Mesendoderm (in vitro differentiated cells): Measurements from ENCODE around the gene MAP4K1.
A peak's percentile ranks its signal among the peaks of the same experiment; 100 is the strongest.

Source experiments
- DNase-seq: peaks from one replicate; pipeline ENCODE4 v3.0.0; 2013
- H2AK5ac ChIP-seq: 2 replicates; pipeline ENCODE4 v1.6.1; 2013; ENCODE audit warnings: low read length, inconsistent platforms
- H2BK120ac ChIP-seq: 2 replicates; pipeline ENCODE4 v1.6.1; 2013; ENCODE audit warnings: low read depth, mild to moderate bottlenecking, low read length, moderate library complexity, mixed read lengths
- H2BK15ac ChIP-seq: replicated peaks from 2 replicates; pipeline ENCODE4 v1.6.1; 2013; ENCODE audit warnings: low read depth, mild to moderate bottlenecking, moderate library complexity
- H2BK5ac ChIP-seq: 2 replicates; pipeline ENCODE4 v1.6.1; 2013; ENCODE audit warnings: low read length, inconsistent platforms
- H3K18ac ChIP-seq: 2 replicates; pipeline ENCODE4 v1.6.1; 2013; ENCODE audit warnings: mild to moderate bottlenecking, low read length, mixed read lengths
- H3K23ac ChIP-seq: one replicate; pipeline ENCODE4 v1.6.1; 2013; ENCODE audit warnings: low read length
- H3K27ac ChIP-seq: 2 replicates; pipeline ENCODE4 v1.5.1; 2013; ENCODE audit warnings: low read depth, mild to moderate bottlenecking, inconsistent platforms, low read length, moderate library complexity
- H3K27me3 ChIP-seq: 2 replicates; pipeline ENCODE4 v1.6.1; 2013; ENCODE audit warnings: low read length, control low read depth, mild to moderate bottlenecking, inconsistent platforms; ENCODE audit not compliant: insufficient read depth, poor library complexity
- H3K36me3 ChIP-seq: 2 replicates; pipeline ENCODE4 v1.6.1; 2013; ENCODE audit warnings: low read length, inconsistent platforms; ENCODE audit not compliant: control insufficient read depth, insufficient read depth
- H3K4ac ChIP-seq: one replicate; pipeline ENCODE4 v1.6.1; 2013; ENCODE audit warnings: low read depth, mild to moderate bottlenecking, low read length, moderate library complexity
- H3K4me1 ChIP-seq: 2 replicates; pipeline ENCODE4 v1.6.1; 2013; ENCODE audit warnings: low read depth, low read length, inconsistent platforms; ENCODE audit not compliant: control insufficient read depth
- H3K4me2 ChIP-seq: 2 replicates; pipeline ENCODE4 v1.6.1; 2013; ENCODE audit warnings: low read length
- H3K4me3 ChIP-seq: 2 replicates; pipeline ENCODE4 v1.5.1; 2013; ENCODE audit warnings: mild to moderate bottlenecking, low read length
- H3K56ac ChIP-seq: one replicate; pipeline ENCODE4 v1.6.1; 2013; ENCODE audit warnings: low read length
- H3K79me1 ChIP-seq: 2 replicates; pipeline ENCODE4 v1.6.1; 2013; ENCODE audit warnings: low read length, inconsistent platforms
- H3K79me2 ChIP-seq: 2 replicates; pipeline ENCODE4 v1.6.1; 2013; ENCODE audit warnings: mild to moderate bottlenecking, low read length; ENCODE audit not compliant: control insufficient read depth, insufficient read depth
- H3K9ac ChIP-seq: 2 replicates; pipeline ENCODE4 v1.6.1; 2013; ENCODE audit warnings: low read length, inconsistent platforms
- H4K5ac ChIP-seq: one replicate; pipeline ENCODE4 v1.6.1; 2013; ENCODE audit warnings: low read length
- H4K8ac ChIP-seq: one replicate; pipeline ENCODE4 v1.6.1; 2013; ENCODE audit warnings: low read depth, mild to moderate bottlenecking, control low read depth, low read length, moderate library complexity
- WGBS: extraction: QIAGEN DNeasy Blood & Tissue Kit; methylation state at CpG from one replicate; pipeline ENCODE4 v1.1.7; 2013; ENCODE audit warnings: low lambda C conversion rate, missing lambda C conversion rate; ENCODE audit not compliant: insufficient coverage; ENCODE audit errors: extremely low coverage; 5-methylcytosine and 5-hydroxymethylcytosine counted together

Gene MAP4K1

GRCh38 chr19:38661136-38661535 lies 43.4 kb upstream of the MAP4K1 start:
- Histone ChIP-seq H3K56ac (no peak overlapping the region), H3K27me3 (no peaks in the 10 kb centered on the region), H2BK120ac (no peak overlapping the region), H3K9ac (no peak overlapping the region), H3K4me2 (no peak overlapping the region), H2BK15ac (no peak overlapping the region), H4K5ac (no peak overlapping the region), H2BK5ac (no peak overlapping the region), H3K4ac (no peak overlapping the region), H4K8ac (no peak overlapping the region), H2AK5ac (no peak overlapping the region), H3K79me2 (peaks cover 86% of the 10 kb centered on the region), H3K4me1 (peaks cover 37% of the 10 kb centered on the region), H3K36me3 (no peaks in the 10 kb centered on the region), H3K18ac (no peak overlapping the region), H3K4me3 (no peak overlapping the region), H3K27ac (no peak overlapping the region), H3K79me1 (peaks cover 10% of the 10 kb centered on the region), H3K23ac (no peak overlapping the region)
- DNase-seq = no peak
- no CpG with 5 or more reads among the region's 7 CpGs for whole genome bisulfite sequencing

- peaks cover 10% of the 10 kb centered on the region for H3K79me1 ChIP-seq
- H2BK15ac ChIP-seq = no peak overlapping the region
- DNase-seq = no peak
- H3K4me3 ChIP-seq = no peak overlapping the region
- no CpG with 5 or more reads among the region's 9 CpGs for WGBS
- no peak overlapping the region for H3K9ac ChIP-seq
- H3K4me2 ChIP-seq = no peak overlapping the region
- no peak overlapping the region for H4K8ac ChIP-seq
- H2BK5ac ChIP-seq = no peak overlapping the region
- no peak overlapping the region for H2AK5ac ChIP-seq
- no peak overlapping the region for H3K27ac ChIP-seq
- H4K5ac ChIP-seq = no peak overlapping the region
- no peak overlapping the region for H3K4ac ChIP-seq
- peaks cover 90% of the 10 kb centered on the region for H3K79me2 ChIP-seq
- no peaks in the 10 kb centered on the region for H3K36me3 ChIP-seq
- no peak overlapping the region for H3K18ac ChIP-seq
- H2BK120ac ChIP-seq = no peak overlapping the region
- no peak overlapping the region for H3K56ac ChIP-seq
- no peak overlapping the region for H3K23ac ChIP-seq
- H3K27me3 ChIP-seq = no peaks in the 10 kb centered on the region
- peaks cover 35% of the 10 kb centered on the region for H3K4me1 ChIP-seq
These were observed 43.0 kb upstream of the MAP4K1 start for GRCh38 chr19:38660724-38661123.

- Histone ChIP-seq H4K8ac (no peak overlapping the region), H3K18ac (no peak overlapping the region), H3K4me2 (no peak overlapping the region), H3K36me3 (no peaks in the 10 kb centered on the region), H2BK15ac (no peak overlapping the region), H3K79me2 (peaks cover 94% of the 10 kb centered on the region), H3K4me3 (no peak overlapping the region), H2BK120ac (no peak overlapping the region), H2BK5ac (no peak overlapping the region), H2AK5ac (no peak overlapping the region), H3K23ac (no peak overlapping the region), H3K4me1 (peaks cover 27% of the 10 kb centered on the region), H3K56ac (peak overlapping the region; percentile 22), H4K5ac (no peak overlapping the region), H3K27ac (no peak overlapping the region), H3K79me1 (peaks cover 10% of the 10 kb centered on the region), H3K27me3 (no peaks in the 10 kb centered on the region), H3K9ac (peak overlapping the region; percentile 25), H3K4ac (peak overlapping the region; percentile 49)
- WGBS = no CpG with 5 or more reads among the region's 15 CpGs
- DNase-seq = peak; percentile 78
These were observed 40.9 kb upstream of the MAP4K1 start for GRCh38 chr19:38658462-38659306.

- WGBS = no CpG with 5 or more reads among the region's 8 CpGs
These were observed 40.0 kb upstream of the MAP4K1 start for GRCh38 chr19:38657633-38658222.

GRCh38 chr19:38656171-38656981 lies 38.6 kb upstream of the MAP4K1 start:
- no peaks in the 10 kb centered on the region for H3K36me3 ChIP-seq
- H3K9ac ChIP-seq = no peak overlapping the region
- no peak overlapping the region for H3K23ac ChIP-seq
- no peak overlapping the region for H3K4me2 ChIP-seq
- no peak overlapping the region for H3K27ac ChIP-seq
- DNase-seq = no peak
- H3K79me2 ChIP-seq = peaks cover 96% of the 10 kb centered on the region
- no peak overlapping the region for H2BK5ac ChIP-seq
- H3K18ac ChIP-seq = no peak overlapping the region
- H3K4me1 ChIP-seq = peaks cover 26% of the 10 kb centered on the region
- no peak overlapping the region for H2BK120ac ChIP-seq
- H3K4me3 ChIP-seq = no peak overlapping the region
- H3K4ac ChIP-seq = no peak overlapping the region
- H2BK15ac ChIP-seq = no peak overlapping the region
- H4K5ac ChIP-seq = no peak overlapping the region
- no peaks in the 10 kb centered on the region for H3K27me3 ChIP-seq
- WGBS = no CpG with 5 or more reads among the region's 7 CpGs
- H2AK5ac ChIP-seq = no peak overlapping the region
- H3K56ac ChIP-seq = peak overlapping the region; percentile 30
- H4K8ac ChIP-seq = no peak overlapping the region
- H3K79me1 ChIP-seq = peaks cover 6% of the 10 kb centered on the region

More at GRCh38 chr19:38657633-38658222, 40.0 kb upstream of the MAP4K1 start:
- Histone ChIP-seq H3K36me3 (no peaks in the 10 kb centered on the region), H3K18ac (peak overlapping the region; percentile 33), H4K8ac (no peak overlapping the region), H3K4me3 (no peak overlapping the region), H3K27ac (peak overlapping the region; percentile 40), H3K23ac (no peak overlapping the region), H3K4me2 (no peak overlapping the region), H3K4ac (no peak overlapping the region), H3K4me1 (peaks cover 22% of the 10 kb centered on the region), H3K56ac (peak overlapping the region; percentile 61), H3K9ac (peak overlapping the region; percentile 47), H2BK5ac (peak overlapping the region; percentile 63), H3K79me1 (peaks cover 6% of the 10 kb centered on the region), H3K79me2 (peaks cover 93% of the 10 kb centered on the region), H2BK15ac (no peak overlapping the region), H2AK5ac (no peak overlapping the region), H3K27me3 (no peaks in the 10 kb centered on the region), H2BK120ac (no peak overlapping the region), H4K5ac (no peak overlapping the region)
- DNase-seq = peak; percentile 92
